Measurements from ENCODE around the gene PLEKHG3. TPM values are rescaled to one million over a fixed set of nuclear protein-coding genes. Genes with fewer than 3 reads are reported as not detected.
A peak's percentile ranks its signal among the peaks of the same experiment; 100 is the strongest.

PLEKHG3 gene
- total RNA-seq, 1 experiment from 2014 or later = 34.0 TPM

GRCh38 chr14:64761441-64762043 is 57.3 kb downstream of the PLEKHG3 start:
- H3K36me3 ChIP-seq (ENCODE audit: control insufficient read depth, insufficient read depth, low read length) = no peaks in the 10 kb centered on the region
- DNase-seq (ENCODE audit: low read depth, low spot score) = no peak
- TF ChIP-seq REST (IDR thresholded peaks at IDR 0.05; ENCODE audit: insufficient read depth in 1 of 2, low read depth in 2 of 2, low read length in 1 of 2) (no peak), CTCF (IDR thresholded peaks at IDR 0.05) (peak; percentile 8; the same call in 1 of the 2 replicates)
- H3K4me3 ChIP-seq (ENCODE audit: low read depth in 2 of 2, low read length in 2 of 2) = no peak overlapping the region
- intact Hi-C loops (cut with micrococcal nuclease; ENCODE audit: unreplicated experiment) (loop anchor here (5.0 kb wide), 1 partner anchor 54 kb away; no protein-coding TSS in a partner anchor), in situ Hi-C loops (cut with HindIII; ENCODE audit: low pct_unique_long_range_greater_than_20kb, low sequenced_read_pairs) (no loop called here)
- ATAC-seq = no peak
- no peaks in the 10 kb centered on the region for H3K27me3 ChIP-seq (ENCODE audit: control insufficient read depth, insufficient read depth, low read length)
- H3K27ac ChIP-seq (ENCODE audit: low read length) = no peak overlapping the region
- H3K4me1 ChIP-seq (ENCODE audit: control insufficient read depth, insufficient read depth, low read length) = peaks cover 3% of the 10 kb centered on the region; the same call in 1 of the 2 replicates
- POLR2A ChIA-PET = no interaction called here
- H3K9me3 ChIP-seq (ENCODE audit: control insufficient read depth, insufficient read depth, low read depth, low read length) = no peaks in the 10 kb centered on the region
- no TSS peak for BruUV-seq (replicated peaks)
- CTCF ChIA-PET = interaction anchor here (0.5 to 1.1 kb wide), 2 partner anchors 95 to 125 kb away, joined by 3 to 4 read pairs; no protein-coding TSS in a partner anchor

GRCh38 chr14:64762044-64763034 is 58.1 kb downstream of the PLEKHG3 start:
- TF ChIP-seq POLR2AphosphoS5 (IDR thresholded peaks at IDR 0.05; ENCODE audit: low read depth, low read length) (no peak), CTCF (IDR thresholded peaks at IDR 0.05) (no peak), TCF7L2 (IDR thresholded peaks at IDR 0.05; ENCODE audit: low read depth, low read length) (no peak), SIN3A (IDR thresholded peaks at IDR 0.05; ENCODE audit: borderline replicate concordance, insufficient read depth, low read depth, low read length) (no peak), REST (IDR thresholded peaks at IDR 0.05; ENCODE audit: insufficient read depth in 1 of 2, low read depth in 2 of 2, low read length in 1 of 2) (no peak)
- CTCF ChIA-PET = interaction anchor here (1.1 kb wide), 1 partner anchor 126 kb away, joined by 3 read pairs; no protein-coding TSS in a partner anchor
- no peak for ATAC-seq
- H3K27ac ChIP-seq (ENCODE audit: low read length) = no peak overlapping the region
- H3K4me3 ChIP-seq (ENCODE audit: low read depth in 2 of 2, low read length in 2 of 2) = no peak overlapping the region
- DNase-seq (ENCODE audit: low read depth, low spot score) = no peak
- in situ Hi-C loops (cut with HindIII; ENCODE audit: low pct_unique_long_range_greater_than_20kb, low sequenced_read_pairs) = no loop called here
- intact Hi-C loops (cut with micrococcal nuclease; ENCODE audit: unreplicated experiment) = loop anchor here (5.0 kb wide), 1 partner anchor 55 kb away; no protein-coding TSS in a partner anchor
- POLR2A ChIA-PET = no interaction called here
- BruUV-seq (replicated peaks) = no TSS peak
- no peaks in the 10 kb centered on the region for H3K36me3 ChIP-seq (ENCODE audit: control insufficient read depth, insufficient read depth, low read length)
- peaks cover 3% of the 10 kb centered on the region; the same call in 1 of the 2 replicates for H3K4me1 ChIP-seq (ENCODE audit: control insufficient read depth, insufficient read depth, low read length)
- H3K9me3 ChIP-seq (ENCODE audit: control insufficient read depth, insufficient read depth, low read depth, low read length) = no peaks in the 10 kb centered on the region
- no peaks in the 10 kb centered on the region for H3K27me3 ChIP-seq (ENCODE audit: control insufficient read depth, insufficient read depth, low read length)
